Hepatocyte (in vitro differentiated cells): ENCODE measurements around the gene NUP50.

ENCODE experiments used
- EZH2 ChIP-seq: fragments of 200-600 bp; sonication (generic); IDR thresholded peaks from 2 replicates; pipeline ENCODE4 v1.6.1; 2016; ENCODE audit warnings: antibody characterized with exemption, mild to moderate bottlenecking, borderline replicate concordance
- EZH2phosphoT487 ChIP-seq: fragments of 200-600 bp; sonication (generic); IDR thresholded peaks from one replicate; pipeline ENCODE4 v1.6.1; 2018; ENCODE audit warnings: antibody characterized with exemption, mild to moderate bottlenecking, low read depth, moderate library complexity; ENCODE audit not compliant: unreplicated experiment, severe bottlenecking
- TF ChIP-seq, protein P1 (sequence below): fragments of 200-600 bp; sonication (generic); IDR thresholded peaks from 2 replicates; pipeline ENCODE4 v1.5.1; 2016; ENCODE audit warnings: antibody characterized with exemption, mild to moderate bottlenecking; ENCODE audit not compliant: poor library complexity

DNA sequence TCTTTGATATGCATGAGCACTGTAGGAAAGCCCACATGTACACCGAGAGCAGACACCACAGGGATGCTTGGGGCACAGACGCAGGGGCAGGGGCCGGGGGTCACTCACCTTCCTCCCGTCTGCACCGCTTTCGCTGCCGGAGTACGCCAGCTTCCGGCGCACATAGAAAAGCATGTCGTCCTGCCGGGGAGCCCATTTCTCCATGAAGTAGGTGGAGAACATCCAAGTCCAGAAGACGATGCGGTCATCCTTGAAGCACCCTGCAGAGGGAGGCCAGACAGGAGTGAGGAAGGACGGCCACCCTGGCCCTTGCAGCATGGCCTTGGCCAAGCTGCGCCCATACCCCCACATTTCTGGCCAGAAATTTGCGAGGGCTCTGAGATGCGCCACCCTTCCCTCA lies 48.1 kb downstream of the NUP50 start:
- TF ChIP-seq, protein P1, sequence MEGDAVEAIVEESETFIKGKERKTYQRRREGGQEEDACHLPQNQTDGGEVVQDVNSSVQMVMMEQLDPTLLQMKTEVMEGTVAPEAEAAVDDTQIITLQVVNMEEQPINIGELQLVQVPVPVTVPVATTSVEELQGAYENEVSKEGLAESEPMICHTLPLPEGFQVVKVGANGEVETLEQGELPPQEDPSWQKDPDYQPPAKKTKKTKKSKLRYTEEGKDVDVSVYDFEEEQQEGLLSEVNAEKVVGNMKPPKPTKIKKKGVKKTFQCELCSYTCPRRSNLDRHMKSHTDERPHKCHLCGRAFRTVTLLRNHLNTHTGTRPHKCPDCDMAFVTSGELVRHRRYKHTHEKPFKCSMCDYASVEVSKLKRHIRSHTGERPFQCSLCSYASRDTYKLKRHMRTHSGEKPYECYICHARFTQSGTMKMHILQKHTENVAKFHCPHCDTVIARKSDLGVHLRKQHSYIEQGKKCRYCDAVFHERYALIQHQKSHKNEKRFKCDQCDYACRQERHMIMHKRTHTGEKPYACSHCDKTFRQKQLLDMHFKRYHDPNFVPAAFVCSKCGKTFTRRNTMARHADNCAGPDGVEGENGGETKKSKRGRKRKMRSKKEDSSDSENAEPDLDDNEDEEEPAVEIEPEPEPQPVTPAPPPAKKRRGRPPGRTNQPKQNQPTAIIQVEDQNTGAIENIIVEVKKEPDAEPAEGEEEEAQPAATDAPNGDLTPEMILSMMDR = no peak
- TF ChIP-seq EZH2 = no peak
- no peak for TF ChIP-seq EZH2phosphoT487
